NCI-H345 treated with DMSO at 0.1 percent for 48 hours (cell line): Measurements from ENCODE around the gene RAX.
"Not testable (repeated sequence)": the region's sequence is repeated elsewhere in the genome, so short reads cannot be mapped to it uniquely, and the experiment has no call there.

Experiments used
- DNase-seq: peaks from one replicate; lab custom pipeline; 2025; ENCODE audit not compliant: unreplicated experiment; lab: John Stamatoyannopoulos, UW

Gene RAX

GRCh38 chr18:59273759-59274532, 692 bp upstream of the RAX start:
- no peak for DNase-seq

DNA sequence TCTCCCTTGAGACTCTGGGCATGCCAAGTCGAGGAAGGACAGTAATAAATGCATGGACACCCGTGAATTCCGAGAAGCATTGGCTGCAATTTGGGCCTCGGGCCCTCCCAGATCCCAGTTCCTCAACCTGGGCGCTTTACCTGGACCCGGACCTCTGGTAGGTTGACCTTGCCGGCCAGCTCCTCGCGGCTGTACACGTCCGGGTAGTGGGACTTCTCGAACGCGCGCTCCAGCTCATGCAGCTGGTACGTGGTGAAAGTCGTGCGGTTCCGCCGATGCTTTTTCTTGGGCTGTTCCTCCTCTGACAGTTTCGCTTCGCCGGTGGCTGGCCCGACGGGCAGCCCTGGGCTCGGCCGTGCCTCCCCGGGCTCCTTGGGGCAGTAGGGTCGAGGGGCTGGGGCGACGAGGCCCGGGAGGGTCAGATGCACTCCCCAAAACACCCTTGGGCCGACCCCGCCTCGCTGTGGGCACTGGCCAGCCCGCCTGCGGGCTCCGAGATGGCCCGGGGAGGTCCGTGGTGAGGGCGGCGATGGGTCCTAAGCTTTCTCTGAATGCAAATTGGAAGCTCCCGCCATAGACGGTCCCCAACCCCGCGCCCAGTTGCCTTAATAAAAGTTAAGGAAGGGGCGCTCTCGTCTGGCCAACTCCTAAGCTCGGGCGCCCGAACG, 899 bp downstream of the RAX start:
- no peak for DNase-seq

GRCh38 chr18:59271606-59272220, 1.5 kb downstream of the RAX start:
- DNase-seq = no peak

GRCh38 chr18:59270689-59271257, 2.5 kb downstream of the RAX start:
- DNase-seq = no peak

DNA sequence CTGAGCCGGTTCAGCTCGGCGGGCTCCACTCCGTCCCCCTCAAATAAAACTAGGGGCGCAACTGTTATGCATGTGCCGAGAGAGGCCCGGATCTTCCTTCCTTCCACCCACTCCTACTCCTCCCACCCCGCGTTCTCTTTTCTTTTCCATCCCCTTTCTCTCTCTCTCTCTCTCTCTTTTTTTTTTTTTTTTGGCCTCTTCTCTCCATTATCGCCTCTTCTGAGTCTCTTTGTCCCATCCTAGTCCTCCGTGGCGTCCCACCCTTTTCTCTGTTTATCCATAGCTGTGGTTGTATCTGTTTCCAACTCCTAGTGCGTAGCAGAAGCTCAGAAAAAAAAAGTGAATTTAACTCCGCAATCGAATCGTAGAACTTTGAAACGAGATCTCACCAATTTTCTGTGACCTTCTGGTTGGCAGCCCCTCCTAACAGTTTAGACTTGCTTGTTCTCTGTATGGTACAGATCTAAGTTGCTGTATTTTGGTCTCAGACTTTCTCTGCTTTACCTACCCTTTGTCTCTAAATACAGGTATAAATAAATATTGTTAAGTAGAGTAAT, 3.6 kb downstream of the RAX start:
- no peak for DNase-seq

GRCh38 chr18:59268721-59269562, 4.3 kb downstream of the RAX start:
- peak; percentile 37 for DNase-seq

- no peak for DNase-seq
Measured at GRCh38 chr18:59268127-59268720, 5.0 kb downstream of the RAX start.

DNA sequence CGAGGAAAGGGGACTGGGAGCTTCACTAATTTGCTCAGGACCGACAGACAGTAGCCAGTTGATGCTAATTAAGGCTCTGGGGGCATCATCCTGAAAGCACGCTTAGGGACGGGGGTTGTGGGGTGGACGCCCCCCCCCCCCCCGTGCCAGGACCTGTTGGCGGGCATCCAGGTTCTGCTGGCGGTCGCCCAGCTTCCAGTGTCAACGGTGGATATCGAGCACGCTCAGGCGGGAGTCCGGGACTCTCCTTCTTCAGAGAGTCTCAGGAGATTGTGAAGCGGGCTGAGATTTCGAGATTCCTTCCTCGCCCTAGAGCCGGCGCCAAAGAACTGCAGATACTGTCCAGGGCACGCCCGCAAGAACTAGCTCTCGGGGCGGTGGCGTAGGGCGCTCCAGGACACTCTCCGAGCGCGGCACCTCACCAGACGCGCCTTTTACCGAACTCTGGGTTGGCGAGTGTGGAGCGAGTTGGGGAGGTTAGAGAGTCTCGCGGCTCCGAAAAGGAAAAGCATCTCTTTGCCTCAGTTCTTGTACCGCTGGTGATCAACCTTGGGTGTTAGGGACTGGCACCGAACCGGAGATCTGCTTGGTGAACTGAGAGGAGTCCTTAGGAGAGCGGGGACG, 5.6 kb downstream of the RAX start:
- DNase-seq = no peak

GRCh38 chr18:59266886-59267502, 6.3 kb downstream of the RAX start:
- no peak for DNase-seq

GRCh38 chr18:59266459-59266858, 6.8 kb downstream of the RAX start:
- no peak for DNase-seq

DNA sequence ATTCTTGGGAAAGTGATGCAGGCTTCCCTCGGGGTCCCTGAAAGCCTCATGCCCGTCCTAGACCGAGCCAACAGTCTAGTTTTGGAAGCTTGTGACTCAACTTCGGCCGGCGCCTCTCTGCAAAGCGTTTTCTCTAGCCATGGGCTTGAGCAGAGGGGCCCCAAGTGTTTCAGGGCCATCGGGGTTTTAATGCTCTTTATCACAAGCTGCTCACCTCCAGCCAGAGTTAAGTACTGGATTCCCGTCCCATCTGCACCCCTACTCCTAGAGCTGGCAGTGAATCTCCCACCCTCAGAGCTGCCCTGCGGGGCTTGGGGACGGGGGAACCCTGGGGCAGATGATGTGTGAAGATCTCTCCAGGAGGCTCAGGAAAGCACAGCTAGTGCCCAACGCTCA, 7.3 kb downstream of the RAX start:
- DNase-seq = no peak

DNA sequence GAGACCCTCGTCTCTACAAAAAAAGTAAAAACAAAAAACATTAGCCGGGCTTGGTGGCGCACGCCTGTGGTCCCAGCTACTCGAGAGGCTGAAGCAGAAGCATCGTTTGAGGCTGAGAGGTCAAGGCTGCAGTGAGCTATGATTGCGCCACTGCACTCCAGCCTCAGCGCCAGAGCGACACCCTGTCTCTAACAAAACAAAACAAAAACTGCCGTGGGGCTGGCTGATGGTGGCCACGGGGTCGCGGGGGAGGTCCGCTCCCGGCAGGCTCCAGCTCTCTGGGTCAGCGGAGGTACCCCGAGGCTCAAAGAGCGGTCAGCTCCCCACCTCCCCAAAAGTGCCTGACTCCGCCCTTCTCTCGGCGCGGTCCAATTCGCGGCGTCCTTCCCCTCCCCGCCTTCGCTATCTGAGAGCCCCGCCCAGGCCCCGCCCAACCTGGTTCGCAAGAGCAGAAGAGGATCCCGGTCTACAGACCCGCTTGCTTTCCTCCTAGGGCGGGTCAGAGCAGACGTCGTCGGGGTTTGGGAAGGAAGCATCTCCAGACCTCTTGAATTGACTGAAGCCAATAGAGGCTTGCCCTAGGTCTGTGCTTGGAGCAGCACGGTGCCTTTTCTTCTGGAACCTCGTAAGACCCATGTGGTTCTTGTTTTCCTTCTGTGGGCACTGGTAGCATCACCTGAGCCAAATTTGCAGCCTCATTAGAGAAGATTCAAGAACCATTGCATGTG, 7.8 kb downstream of the RAX start:
- DNase-seq = peak; percentile 47

- DNase-seq = no peak
Measured at GRCh38 chr18:59264651-59265245, 8.5 kb downstream of the RAX start.

DNA sequence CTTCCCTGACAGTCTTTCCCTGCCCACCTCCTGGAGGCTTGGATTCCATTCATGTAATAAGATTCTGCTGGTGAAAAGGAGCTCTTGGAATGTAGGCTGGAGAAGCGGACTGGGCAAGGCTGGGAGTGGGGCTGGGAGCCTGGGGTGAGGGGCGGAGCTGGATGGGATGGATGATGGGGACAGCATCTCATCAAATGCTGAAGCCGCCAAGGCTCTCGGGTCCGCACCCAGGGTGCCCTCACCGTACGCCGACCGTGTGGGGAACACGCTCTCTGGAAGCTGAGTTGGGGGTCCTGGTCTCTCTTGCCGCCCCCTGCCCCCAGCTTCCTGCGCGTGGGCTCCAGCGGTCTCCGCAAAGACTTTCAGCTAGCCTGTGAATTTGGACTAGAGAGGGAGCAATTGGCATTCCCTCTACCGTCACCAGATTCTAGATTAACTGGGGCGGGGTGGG, 9.1 kb downstream of the RAX start:
- DNase-seq = no peak

- DNase-seq = no peak
Measured at GRCh38 chr18:59263661-59264060, 9.6 kb downstream of the RAX start.

- DNase-seq = not testable (repeated sequence)
Measured at GRCh38 chr18:59262243-59262642, 11.0 kb downstream of the RAX start.

- DNase-seq = not testable (repeated sequence)
Measured at GRCh38 chr18:59261842-59262241, 11.4 kb downstream of the RAX start.

DNA sequence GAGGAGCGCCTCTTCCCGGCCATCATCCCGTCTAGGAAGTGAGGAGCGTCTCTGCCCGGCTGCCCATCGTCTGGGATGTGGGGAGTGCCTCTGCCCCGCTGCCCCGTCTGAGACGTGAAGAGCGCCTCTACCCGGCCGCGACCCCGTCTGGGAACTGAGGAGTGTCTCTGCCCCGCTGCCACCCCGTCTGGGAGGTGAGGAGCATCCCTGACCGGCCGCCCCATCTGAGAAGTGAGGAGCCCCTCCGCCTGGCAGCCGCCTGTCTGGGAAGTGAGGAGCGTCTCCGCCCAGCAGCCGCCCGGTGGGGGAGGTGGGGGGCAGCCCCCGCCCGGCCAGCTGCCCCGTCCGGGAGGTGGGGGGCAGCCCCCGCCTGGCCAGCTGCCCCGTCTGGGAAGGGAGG, 17.8 kb downstream of the RAX start:
- DNase-seq = not testable (repeated sequence)
